HT1080 (cell line): Measurements from ENCODE around the gene FOSL2. TPM values are rescaled to one million over a fixed set of nuclear protein-coding genes. Genes with fewer than 3 reads are reported as not detected.
"Not testable (repeated sequence)": the region's sequence is repeated elsewhere in the genome, so short reads cannot be mapped to it uniquely, and the experiment has no call there.

Source experiments
- DNase-seq: peaks from one replicate; pipeline ENCODE4 v3.0.0-alpha.2; 2015; ENCODE audit warnings: low read depth
- total RNA-seq: library from RNA; depleted of rRNA; stranded (reverse); fragments of >200 nt; shearing (Covaris generic); gene quantifications from 2 replicates; pipeline ENCODE4 v1.2.3, GENCODE V29; 2014

The FOSL2 gene
- total RNA-seq, 1 experiment from 2014 or later: 73.5 TPM

GRCh38 chr2:28357055-28357454 is 35.6 kb upstream of the FOSL2 start:
- no peak for DNase-seq

GRCh38 chr2:28357948-28358667 is 34.5 kb upstream of the FOSL2 start:
- no peak for DNase-seq

GRCh38 chr2:28358668-28359201 is 33.9 kb upstream of the FOSL2 start:
- DNase-seq: no peak

GRCh38 chr2:28359222-28360057 is 33.2 kb upstream of the FOSL2 start:
- DNase-seq: peak; percentile 93

- DNase-seq: no peak
Observed at GRCh38 chr2:28360058-28360717, 32.5 kb upstream of the FOSL2 start.

- DNase-seq: peak; percentile 83
Observed at GRCh38 chr2:28360718-28361293, 31.9 kb upstream of the FOSL2 start.

GRCh38 chr2:28361991-28362710 is 30.5 kb upstream of the FOSL2 start:
- DNase-seq: no peak

GRCh38 chr2:28362991-28363521 is 29.6 kb upstream of the FOSL2 start:
- no peak for DNase-seq

GRCh38 chr2:28363686-28364280 is 28.9 kb upstream of the FOSL2 start:
- no peak for DNase-seq

- DNase-seq: peak; percentile 49
Observed at GRCh38 chr2:28364610-28365009, 28.0 kb upstream of the FOSL2 start.

GRCh38 chr2:28365158-28365557 is 27.5 kb upstream of the FOSL2 start:
- no peak for DNase-seq

GRCh38 chr2:28366149-28366495 is 26.5 kb upstream of the FOSL2 start:
- no peak for DNase-seq

- peak; percentile 30 for DNase-seq
Observed at GRCh38 chr2:28366496-28367282, 26.0 kb upstream of the FOSL2 start.

- DNase-seq: no peak
Observed at GRCh38 chr2:28367667-28368356, 24.8 kb upstream of the FOSL2 start.

- DNase-seq: no peak
Observed at GRCh38 chr2:28368357-28368798, 24.3 kb upstream of the FOSL2 start.

GRCh38 chr2:28369358-28369757 is 23.3 kb upstream of the FOSL2 start:
- DNase-seq: no peak

GRCh38 chr2:28370354-28370753 is 22.3 kb upstream of the FOSL2 start:
- DNase-seq: no peak

- not testable (repeated sequence) for DNase-seq
Observed at GRCh38 chr2:28371728-28372127, 20.9 kb upstream of the FOSL2 start.

GRCh38 chr2:28373854-28374253 is 18.8 kb upstream of the FOSL2 start:
- DNase-seq: no peak
